Omental fat pad (tissue), 4 donors: Measurements from ENCODE around the gene SON. TPM values are rescaled to one million over a fixed set of nuclear protein-coding genes. Genes with fewer than 3 reads are reported as not detected.
"Not testable (repeated sequence)": the region's sequence is repeated elsewhere in the genome, so short reads cannot be mapped to it uniquely, and the experiment has no call there.

ENCODE experiments used
- ATAC-seq: fragments of 150-250 bp; one replicate; pipeline ENCODE4 v1.9.1; 2016; ENCODE audit warnings: mild to moderate bottlenecking, moderate library complexity; ENCODE audit not compliant: low FRiP score
- DNase-seq: peaks from one replicate; pipeline ENCODE4 v3.0.0-alpha.2; 2019; ENCODE audit warnings: low spot score
- CTCF ChIP-seq, 3 donors: fragments of 450-650 bp; IDR thresholded peaks; one replicate each; pipeline ENCODE4 v1.5.1; 2016 to 2017; ENCODE audit warnings: antibody characterized with exemption in 3 of 3, mild to moderate bottlenecking in 3 of 3, moderate library complexity in 2 of 3
- total RNA-seq, 4 donors: library from RNA; depleted of rRNA; stranded (reverse); fragments of >200 nt; gene quantifications; one replicate each; pipeline ENCODE4 v1.1.0, GENCODE V29; 2016

The SON gene
- total RNA-seq, 4 donors from 2014 or later = 244 to 508 (median 432) TPM

- ATAC-seq = no peak
Measured at GRCh38 chr21:33569991-33570390, 27.2 kb downstream of the SON start.

GRCh38 chr21:33572350-33572749 lies 29.5 kb downstream of the SON start:
- no peak for ATAC-seq
- TF ChIP-seq CTCF (IDR thresholded peaks at IDR 0.05) = no peak
- no peak for DNase-seq

More at GRCh38 chr21:33569991-33570390, 27.2 kb downstream of the SON start:
- DNase-seq = no peak
- no peak for TF ChIP-seq CTCF (IDR thresholded peaks at IDR 0.05)

- ATAC-seq = not testable (repeated sequence)
Measured at GRCh38 chr21:33576741-33577141, 33.9 kb downstream of the SON start.

GRCh38 chr21:33578214-33578613 lies 35.4 kb downstream of the SON start:
- ATAC-seq = no peak
- no peak for DNase-seq
- no peak for TF ChIP-seq CTCF (IDR thresholded peaks at IDR 0.05)

More at GRCh38 chr21:33576741-33577141, 33.9 kb downstream of the SON start:
- DNase-seq = not testable (repeated sequence)

GRCh38 chr21:33578959-33579542 lies 36.2 kb downstream of the SON start:
- DNase-seq (no peak), ATAC-seq (no peak)
- no peak for TF ChIP-seq CTCF (IDR thresholded peaks at IDR 0.05)

- ATAC-seq (no peak), DNase-seq (no peak)
- no peak for TF ChIP-seq CTCF (IDR thresholded peaks at IDR 0.05)
Measured at GRCh38 chr21:33584455-33584854, 41.6 kb downstream of the SON start.

GRCh38 chr21:33586927-33587326 lies 44.1 kb downstream of the SON start:
- DNase-seq (no peak), ATAC-seq (no peak)
- TF ChIP-seq CTCF (IDR thresholded peaks at IDR 0.05) = no peak
